HG03066 (cell line): ENCODE results near the gene TBC1D20.
A peak's percentile ranks its signal among the peaks of the same experiment; 100 is the strongest.
"Not testable (repeated sequence)": the region's sequence is repeated elsewhere in the genome, so short reads cannot be mapped to it uniquely, and the experiment has no call there.

ENCODE experiments used
- ATAC-seq: cut with Tn5 transposase; IDR thresholded peaks from one replicate; pipeline ENCODE4 v1.9.1; 2021; ENCODE audit warnings: low read depth; ENCODE audit not compliant: unreplicated experiment

Gene TBC1D20

GRCh38 chr20:476561-477249 is 14.4 kb upstream of the TBC1D20 start:
- ATAC-seq, result not testable (repeated sequence)

- ATAC-seq, result no peak
Observed at GRCh38 chr20:475463-476357, 13.4 kb upstream of the TBC1D20 start.

- ATAC-seq, result no peak
Observed at GRCh38 chr20:474581-474980, 12.2 kb upstream of the TBC1D20 start.

- ATAC-seq, result no peak
Observed at GRCh38 chr20:472889-473292, 10.6 kb upstream of the TBC1D20 start.

- no peak for ATAC-seq
Observed at GRCh38 chr20:472137-472846, 10.0 kb upstream of the TBC1D20 start.

- ATAC-seq, result no peak
Observed at GRCh38 chr20:469746-470490, 7.6 kb upstream of the TBC1D20 start.

GRCh38 chr20:467755-468154 is 5.4 kb upstream of the TBC1D20 start:
- ATAC-seq, result no peak

GRCh38 chr20:461254-462198 is 807 bp downstream of the TBC1D20 start:
- peak; percentile 32 for ATAC-seq

GRCh38 chr20:460707-461106 is 1.6 kb downstream of the TBC1D20 start:
- ATAC-seq, result no peak

GRCh38 chr20:460180-460579 is 2.2 kb downstream of the TBC1D20 start:
- ATAC-seq, result no peak

GRCh38 chr20:458776-459175 is 3.6 kb downstream of the TBC1D20 start:
- ATAC-seq, result no peak

GRCh38 chr20:454951-455350 is 7.4 kb downstream of the TBC1D20 start:
- ATAC-seq, result no peak

- not testable (repeated sequence) for ATAC-seq
Observed at GRCh38 chr20:452021-452420, 10.3 kb downstream of the TBC1D20 start.

- no peak for ATAC-seq
Observed at GRCh38 chr20:445514-446336, 16.6 kb downstream of the TBC1D20 start.

- no peak for ATAC-seq
Observed at GRCh38 chr20:444862-445426, 17.4 kb downstream of the TBC1D20 start.

GRCh38 chr20:444117-444516 is 18.2 kb downstream of the TBC1D20 start:
- no peak for ATAC-seq

GRCh38 chr20:443223-443775 is 19.0 kb downstream of the TBC1D20 start:
- ATAC-seq, result no peak

- ATAC-seq, result no peak
Observed at GRCh38 chr20:440636-441035, 21.7 kb downstream of the TBC1D20 start.
